Endothelial cell of umbilical vein (primary cell): ENCODE measurements around the gene EGLN1. TPM values are rescaled to one million over a fixed set of nuclear protein-coding genes. Genes with fewer than 3 reads are reported as not detected.

Experiments used
- BruUV-seq: library from RNA; stranded (reverse); fragments of 400-500 nt; replicated peaks from 2 replicates; lab custom pipeline; 2021; lab: Mats Ljungman, UMichigan
- CTCF ChIA-PET: fragments of 300-600, 350-600 bp; sonication (Branson Sonifier 250); formaldehyde crosslinking; loops from one replicate; lab custom pipeline; 2021; ENCODE audit warnings: antibody characterized with exemption, inconsistent platforms; lab: Charles Lee
- POLR2A ChIA-PET: fragments of 300-600, 350-600 bp; sonication (Branson Sonifier 250); formaldehyde crosslinking; loops from one replicate; lab custom pipeline; 2021; ENCODE audit warnings: antibody characterized with exemption, inconsistent platforms; lab: Charles Lee
- DNase-seq: peaks from one replicate; pipeline ENCODE4 v3.0.0-alpha.2; 2011; ENCODE audit warnings: low read depth, low spot score
- FAIRE-seq: peaks from 2 replicates; lab custom pipeline; 2011; peaks lifted over from hg19 to GRCh38; lab: Jason Lieb, UNC
- H2AFZ ChIP-seq: 2 replicates; pipeline ENCODE4 v1.6.0; 2012; ENCODE audit warnings: low read depth, low read length, control low read depth, inconsistent platforms
- H3K27ac ChIP-seq: 2 replicates; pipeline ENCODE4 v1.5.1; 2011; ENCODE audit warnings: low read depth, mild to moderate bottlenecking, control low read depth, low read length, moderate library complexity; ENCODE audit not compliant: insufficient read depth
- H3K27me3 ChIP-seq, 2 experiments: 2 replicates each; pipeline versions ENCODE4 v1.6.0 to v1.6.1; 2011; ENCODE audit warnings: low read length in 2 of 2, mixed read lengths in 1 of 2; ENCODE audit not compliant: control insufficient read depth in 2 of 2, insufficient read depth in 2 of 2
- H3K36me3 ChIP-seq, 2 experiments: 2 replicates in 1 of 2; 3 replicates in 1 of 2; pipeline ENCODE4 v1.5.1; 2011; ENCODE audit warnings: low read length in 2 of 2, mild to moderate bottlenecking in 1 of 2, moderate library complexity in 1 of 2; ENCODE audit not compliant: control insufficient read depth in 2 of 2, insufficient read depth in 2 of 2; ENCODE audit errors: extremely low read depth in 1 of 2
- H3K4me1 ChIP-seq: 3 replicates; pipeline ENCODE4 v1.5.1; 2011; ENCODE audit warnings: mild to moderate bottlenecking, low read length; ENCODE audit not compliant: control insufficient read depth, insufficient read depth; ENCODE audit errors: extremely low read depth
- H3K4me2 ChIP-seq: 2 replicates; pipeline ENCODE4 v1.6.1; 2011; ENCODE audit warnings: low read length, control low read depth, mixed read lengths; ENCODE audit not compliant: insufficient read depth
- H3K4me3 ChIP-seq, 3 experiments: fragments of 200-600 bp in 1 of 3; sonication (generic), shearing (Covaris generic) in 1 of 3; replicated peaks in 1 of 3; 2 replicates each; pipeline ENCODE4 v1.5.1; 2011 to 2016; ENCODE audit warnings: control low read depth in 3 of 3, low read length in 3 of 3, mild to moderate bottlenecking in 2 of 3, inconsistent platforms in 1 of 3, low read depth in 1 of 3, moderate library complexity in 1 of 3; ENCODE audit not compliant: insufficient read depth in 1 of 3
- H3K79me2 ChIP-seq: 2 replicates; pipeline ENCODE4 v1.6.0; 2012; ENCODE audit warnings: low read length, inconsistent platforms; ENCODE audit not compliant: control insufficient read depth, insufficient read depth
- H3K9ac ChIP-seq: replicated peaks from 2 replicates; pipeline ENCODE3; 2011; ENCODE audit warnings: low read length, control low read depth; ENCODE audit not compliant: insufficient read depth; ENCODE audit errors: extremely low read depth
- H3K9me1 ChIP-seq: replicated peaks from 3 replicates; pipeline ENCODE4 v1.6.0; 2011; ENCODE audit warnings: mild to moderate bottlenecking, low read length; ENCODE audit not compliant: control insufficient read depth, insufficient read depth; ENCODE audit errors: extremely low read depth
- H3K9me3 ChIP-seq: replicated peaks from 2 replicates; pipeline ENCODE4 v1.5.1; 2012; ENCODE audit warnings: low read length, inconsistent platforms; ENCODE audit not compliant: control insufficient read depth, insufficient read depth
- H4K20me1 ChIP-seq: replicated peaks from 2 replicates; pipeline ENCODE3; 2011; ENCODE audit warnings: mild to moderate bottlenecking, low read length; ENCODE audit not compliant: control insufficient read depth, insufficient read depth; ENCODE audit errors: extremely low read depth
- CTCF ChIP-seq, 2 donors: IDR thresholded peaks; 1 replicate in 1 of 2; 2 replicates in 1 of 2; pipeline ENCODE4 v1.5.1; 2011; ENCODE audit warnings: low read length in 2 of 2, mild to moderate bottlenecking in 2 of 2, moderate library complexity in 2 of 2, control low read depth in 1 of 2, inconsistent platforms in 1 of 2, low read depth in 1 of 2; ENCODE audit not compliant: insufficient read depth in 1 of 2; ENCODE audit errors: extremely low read depth in 1 of 2
- EZH2 ChIP-seq: IDR thresholded peaks from 2 replicates; pipeline ENCODE4 v1.6.1; 2012; ENCODE audit warnings: borderline replicate concordance, low read depth, mild to moderate bottlenecking, moderate library complexity, low read length, inconsistent platforms; ENCODE audit not compliant: severe bottlenecking
- FOS ChIP-seq: IDR thresholded peaks from 2 replicates; pipeline ENCODE4 v1.6.1; 2011; ENCODE audit warnings: mild to moderate bottlenecking, low read length, moderate library complexity, borderline replicate concordance; ENCODE audit not compliant: insufficient read depth
- GATA2 ChIP-seq: IDR thresholded peaks from 2 replicates; pipeline ENCODE4 v1.7.0; 2011; ENCODE audit warnings: low read depth, mild to moderate bottlenecking, moderate library complexity, mixed read lengths, low read length; ENCODE audit not compliant: insufficient read length, insufficient read depth
- JUN ChIP-seq: IDR thresholded peaks from 2 replicates; pipeline ENCODE4 v1.6.1; 2011; ENCODE audit warnings: borderline replicate concordance, low read depth; ENCODE audit not compliant: insufficient read length, insufficient read depth
- MAX ChIP-seq: IDR thresholded peaks from 2 replicates; pipeline ENCODE4 v1.6.1; 2011; ENCODE audit not compliant: insufficient read depth, insufficient read length
- MYC ChIP-seq: IDR thresholded peaks from one replicate; pipeline ENCODE4 v1.6.1; 2011; ENCODE audit warnings: mild to moderate bottlenecking, low read depth, low read length
- POLR2A ChIP-seq: IDR thresholded peaks from 2 replicates; pipeline ENCODE4 v1.6.1; 2012; ENCODE audit warnings: low read depth, mild to moderate bottlenecking, control low read depth, low read length
- POLR2AphosphoS5 ChIP-seq: IDR thresholded peaks from 2 replicates; pipeline ENCODE4 v1.6.1; 2012; ENCODE audit warnings: low read depth, mild to moderate bottlenecking, control low read depth, low read length, moderate library complexity; ENCODE audit not compliant: insufficient read depth
- dilution Hi-C: fragments of 300-500 bp; cut with MboI; formaldehyde crosslinking; loops from one replicate; pipeline ENCODE4 v1.15.0; 2019; ENCODE audit warnings: low sequenced_read_pairs; ENCODE audit not compliant: extremely low pct_ligation_motif_present
- intact Hi-C: fragments of 100-400 bp; cut with micrococcal nuclease; formaldehyde crosslinking; loops from one replicate; pipeline ENCODE4 v1.10.0; 2022
- polyA plus RNA-seq, 4 experiments: library from polyadenylated mRNA; depleted of rRNA in 3 of 4; stranded (reverse) in 3 of 4; unstranded in 1 of 4; fragments of >200 nt; gene quantifications; 2 replicates each; pipeline versions ENCODE4 v1.2.1 to v1.2.3, GENCODE V29; 2011 to 2012; ENCODE audit warnings: missing spikeins in 1 of 4
- total RNA-seq: library from RNA; stranded (reverse); gene quantifications from 2 replicates; pipeline ENCODE4 v1.2.3, GENCODE V29; 2021

The EGLN1 gene
- total and polyA plus RNA-seq, 2 donors (not counting 3 experiments of a cell fraction or from before 2014, with no cell fraction given), result 13.7 to 38.1 TPM

DNA sequence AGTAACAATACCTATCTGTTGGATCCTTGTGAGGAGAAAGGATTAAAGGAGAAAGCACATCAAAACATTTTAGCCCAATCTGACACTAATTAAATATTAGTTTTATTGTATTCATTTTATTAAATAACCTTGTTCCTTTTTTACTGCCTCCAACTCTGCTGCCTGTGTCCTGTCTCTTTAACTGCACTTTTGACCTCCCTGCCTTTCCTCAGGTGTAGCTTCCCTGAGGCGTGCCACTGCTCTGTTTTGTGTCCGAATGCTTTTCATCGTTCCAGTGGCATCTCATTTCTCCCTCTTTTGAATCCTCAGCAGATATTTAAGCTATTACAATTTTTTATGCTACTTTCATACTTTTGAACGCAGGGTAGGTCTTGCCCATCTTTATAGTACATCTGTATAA is 73.6 kb downstream of the EGLN1 start:
- no peak overlapping the region for H3K4me2 ChIP-seq
- H3K79me2 ChIP-seq, result peaks cover 6% of the 10 kb centered on the region
- no peaks in the 10 kb centered on the region for H3K27me3 ChIP-seq
- H3K36me3 ChIP-seq, result peaks cover 0 to 9% of the 10 kb centered on the region in 2 experiments
- no TSS peak for BruUV-seq
- no peak for TF ChIP-seq JUN
- TF ChIP-seq CTCF (IDR thresholded peaks at IDR 0.05; ENCODE audit: extremely low read depth in 1 of 2, insufficient read depth in 1 of 2, low read depth in 1 of 2, low read length in 2 of 2), result no peak
- TF ChIP-seq POLR2AphosphoS5, result no peak
- TF ChIP-seq EZH2, result no peak
- intact Hi-C loops, result no loop called here
- H3K27ac ChIP-seq, result no peak overlapping the region
- FAIRE-seq (no peak), DNase-seq (no peak)
- H3K4me3 ChIP-seq, result no peak overlapping the region
- H3K9me3 ChIP-seq, result no peaks in the 10 kb centered on the region
- peaks cover 14% of the 10 kb centered on the region for H3K4me1 ChIP-seq
- H3K9ac ChIP-seq, result no peak overlapping the region
- ChIA-PET CTCF (interaction anchor here (0.6 kb wide), 1 partner anchor 9 kb away, joined by 3 read pairs; no protein-coding TSS in a partner anchor), POLR2A (interaction anchor here (1.2 kb wide), 1 partner anchor 11 kb away, joined by 4 read pairs; the partner anchor contains the start of genes EXOC8 and SPRTN)
- H4K20me1 ChIP-seq, result no peaks in the 10 kb centered on the region
- no peaks in the 10 kb centered on the region for H3K9me1 ChIP-seq
- dilution Hi-C loops, result no loop called here
- H2AFZ ChIP-seq, result no peak overlapping the region

- Histone ChIP-seq H2AFZ (no peak overlapping the region), H3K4me2 (no peak overlapping the region), H3K9me3 (no peaks in the 10 kb centered on the region), H3K4me3 (no peak overlapping the region), H3K79me2 (peaks cover 7% of the 10 kb centered on the region), H3K36me3 (peaks cover 2 to 9% of the 10 kb centered on the region in 2 experiments), H3K4me1 (peaks cover 14% of the 10 kb centered on the region), H4K20me1 (no peaks in the 10 kb centered on the region), H3K27me3 (no peaks in the 10 kb centered on the region), H3K9me1 (no peaks in the 10 kb centered on the region), H3K9ac (no peak overlapping the region), H3K27ac (no peak overlapping the region)
- no peak for TF ChIP-seq GATA2
- TF ChIP-seq FOS, result no peak
- TF ChIP-seq MAX, result no peak
- TF ChIP-seq JUN, result no peak
- no peak for TF ChIP-seq POLR2AphosphoS5
- no peak for TF ChIP-seq CTCF (IDR thresholded peaks at IDR 0.05; ENCODE audit: extremely low read depth in 1 of 2, insufficient read depth in 1 of 2, low read depth in 1 of 2, low read length in 2 of 2)
- TF ChIP-seq EZH2, result no peak
- no peak for TF ChIP-seq POLR2A
- TF ChIP-seq MYC, result no peak
- no peak for DNase-seq
- intact Hi-C loops (no loop called here), dilution Hi-C loops (no loop called here)
- no TSS peak for BruUV-seq
- ChIA-PET POLR2A (interaction anchor here (1.2 kb wide), 1 partner anchor 10 kb away, joined by 4 read pairs; the partner anchor contains the start of genes EXOC8 and SPRTN), CTCF (no interaction called here)
- FAIRE-seq, result no peak
Observed at GRCh38 chr1:231347961-231348360, 74.1 kb downstream of the EGLN1 start.
